T-cell (primary cell): ENCODE results near the gene LCP2. TPM values are rescaled to one million over a fixed set of nuclear protein-coding genes. Genes with fewer than 3 reads are reported as not detected.
A peak's percentile ranks its signal among the peaks of the same experiment; 100 is the strongest.

ENCODE experiments used
- ATAC-seq, 4 experiments: fragments of 200-7000 bp in 3 of 4; fragments of 150-1000 bp in 1 of 4; cut with Tn5 transposase; replicated peaks in 1 of 4; 1 replicate in 3 of 4; 2 replicates in 1 of 4; pipeline ENCODE4 v1.10.0; 2021; ENCODE audit warnings: moderate library complexity in 3 of 4, mild to moderate bottlenecking in 2 of 4, moderate number of reproducible peaks in 1 of 4
- CTCF ChIA-PET, 2 donors: fragments of 300-600 bp; sonication (Branson Sonifier 250); formaldehyde crosslinking; loops; one replicate each; lab custom pipeline; 2022; ENCODE audit warnings: antibody characterized with exemption in 2 of 2; lab: Charles Lee
- POLR2A ChIA-PET, 2 donors: fragments of 300-600 bp; sonication (Branson Sonifier 250); formaldehyde crosslinking; loops; one replicate each; lab custom pipeline; 2022; ENCODE audit warnings: antibody characterized with exemption in 2 of 2; lab: Charles Lee
- DNase-seq, 35 experiments: peaks; one replicate each; pipeline versions ENCODE4 v3.0.0 to v3.0.0-alpha.2; 2013 to 2023
- H3K27ac ChIP-seq: one replicate; pipeline ENCODE4 v1.5.1; 2013; ENCODE audit warnings: low read length
- H3K27me3 ChIP-seq, 2 experiments: replicated peaks in 1 of 2; 1 replicate in 1 of 2; 2 replicates in 1 of 2; pipeline versions ENCODE4 v1.6.1 to v1.7.0; 2013; ENCODE audit warnings: low read length in 1 of 2, mixed read lengths in 1 of 2; ENCODE audit not compliant: control insufficient read depth in 2 of 2, insufficient read depth in 2 of 2; ENCODE audit errors: extremely low read depth in 1 of 2
- H3K36me3 ChIP-seq, 2 donors: 1 replicate in 1 of 2; 2 replicates in 1 of 2; pipeline versions ENCODE4 v1.6.1 to v1.7.0; 2013; ENCODE audit warnings: low read length in 1 of 2; ENCODE audit not compliant: control insufficient read depth in 2 of 2, insufficient read depth in 1 of 2; ENCODE audit errors: extremely low read depth in 1 of 2
- H3K4me1 ChIP-seq, 2 experiments: 1 replicate in 1 of 2; 2 replicates in 1 of 2; pipeline versions ENCODE4 v1.6.1 to v1.7.0; 2013; ENCODE audit warnings: low read length in 2 of 2, mixed read lengths in 1 of 2; ENCODE audit not compliant: insufficient read depth in 2 of 2, control insufficient read depth in 1 of 2; ENCODE audit errors: extremely low read depth in 1 of 2
- H3K4me3 ChIP-seq, 2 donors: 1 replicate in 1 of 2; 2 replicates in 1 of 2; pipeline versions ENCODE4 v1.5.1 to v1.7.0; 2013; ENCODE audit warnings: mild to moderate bottlenecking in 2 of 2, low read length in 1 of 2, moderate library complexity in 1 of 2; ENCODE audit not compliant: control insufficient read depth in 1 of 2; ENCODE audit errors: extremely low read depth in 1 of 2
- H3K9me3 ChIP-seq: 2 replicates; pipeline ENCODE4 v1.7.0; 2013
- H3K27ac Mint-ChIP-seq, 2 donors: one replicate each; pipeline ENCODE4 v1.8.0; 2020 to 2021; ENCODE audit warnings: mild to moderate bottlenecking in 2 of 2, mixed read lengths in 2 of 2
- H3K27me3 Mint-ChIP-seq, 2 donors: one replicate each; pipeline ENCODE4 v1.8.0; 2021 to 2022; ENCODE audit warnings: mixed read lengths in 2 of 2
- H3K36me3 Mint-ChIP-seq: one replicate; pipeline ENCODE4 v1.8.0; 2021; ENCODE audit warnings: mixed read lengths
- H3K4me1 Mint-ChIP-seq, 3 donors: one replicate each; pipeline ENCODE4 v1.8.0; 2020 to 2022; ENCODE audit warnings: mixed read lengths in 3 of 3, mild to moderate bottlenecking in 1 of 3
- H3K4me3 Mint-ChIP-seq, 3 donors: one replicate each; pipeline ENCODE4 v1.8.0; 2020 to 2022; ENCODE audit warnings: mild to moderate bottlenecking in 3 of 3, mixed read lengths in 3 of 3, moderate library complexity in 3 of 3
- H3K9me3 Mint-ChIP-seq, 3 donors: one replicate each; pipeline ENCODE4 v1.8.0; 2020 to 2022; ENCODE audit warnings: mixed read lengths in 3 of 3
- WGBS: methylation state at CpG from one replicate; pipeline ENCODE4 v1.1.5; 2013; ENCODE audit warnings: missing lambda C conversion rate; ENCODE audit not compliant: insufficient coverage; 5-methylcytosine and 5-hydroxymethylcytosine counted together
- total RNA-seq, 35 experiments: library from RNA in 6 of 35; stranded (reverse) in 6 of 35; fragments of 120-200 nt in 1 of 35; gene quantifications; one replicate each; pipeline versions ENCODE4 v1.2.1 to v1.2.4 and lab custom pipeline; 2013 to 2026

LCP2 gene
- total RNA-seq, 5 donors from 2014 or later (not counting 1 experiment from before 2014, with no cell fraction given): 355 to 394 (median 374) TPM

GRCh38 chr5:170269579-170269978 is 28.0 kb downstream of the LCP2 start:
- ATAC-seq (peak in 1 of 4 experiments; percentile 43), DNase-seq (peak in 8 of 35 experiments; percentile 27 to 63 (median 35))
- WGBS: 8% methylated on average over 4 of the region's 7 CpGs
- no peak overlapping the region for H3K4me3 ChIP-seq
- CTCF ChIA-PET: interaction anchor here (0.8 to 5.2 kb wide), 6 partner anchors 15 to 69 kb away, joined by 3 to 60 read pairs (median 15); no protein-coding TSS in a partner anchor
- Mint-ChIP-seq H3K27me3 (no peaks in the 10 kb centered on the region), H3K9me3 (no peaks in the 10 kb centered on the region), H3K4me1 (peaks cover 86 to 96% (median 93%) of the 10 kb centered on the region in 3 donors), H3K36me3 (peaks cover 73% of the 10 kb centered on the region), H3K27ac (peak overlapping the region; percentile 89 to 91), H3K4me3 (peak overlapping the region; percentile 10 to 77 (median 48))
- H3K36me3 ChIP-seq: peaks cover 7 to 95% of the 10 kb centered on the region in 2 donors
- POLR2A ChIA-PET: interaction anchor here in 1 of 2 donors (0.6 to 1.1 kb wide), 3 partner anchors 23 to 63 kb away, joined by 3 to 5 read pairs (median 4); no protein-coding TSS in a partner anchor
- no peaks in the 10 kb centered on the region for H3K27me3 ChIP-seq
- peak overlapping the region; percentile 80 for H3K27ac ChIP-seq
- H3K4me1 ChIP-seq: peaks cover 66 to 89% of the 10 kb centered on the region in 2 experiments
- no peaks in the 10 kb centered on the region for H3K9me3 ChIP-seq

- peak overlapping the region; percentile 46 to 77 (median 62) for H3K4me3 Mint-ChIP-seq
- no peak for ATAC-seq
- Histone ChIP-seq H3K27ac (peak overlapping the region; percentile 80), H3K27me3 (no peaks in the 10 kb centered on the region), H3K4me1 (peaks cover 65 to 89% of the 10 kb centered on the region in 2 experiments), H3K36me3 (peaks cover 10 to 95% of the 10 kb centered on the region in 2 donors), H3K4me3 (no peak overlapping the region), H3K9me3 (no peaks in the 10 kb centered on the region)
- CTCF ChIA-PET: interaction anchor here (0.6 to 5.2 kb wide), 8 partner anchors 10 to 160 kb away, joined by 3 to 60 read pairs (median 4); no protein-coding TSS in a partner anchor
- H3K27me3 Mint-ChIP-seq: no peaks in the 10 kb centered on the region
- DNase-seq: no peak
- POLR2A ChIA-PET: interaction anchor here in 1 of 2 donors (0.6 to 1.1 kb wide), 4 partner anchors 23 to 1798 kb away, joined by 3 to 7 read pairs (median 4); no protein-coding TSS in a partner anchor
- no peaks in the 10 kb centered on the region for H3K9me3 Mint-ChIP-seq
- peaks cover 73% of the 10 kb centered on the region for H3K36me3 Mint-ChIP-seq
- peaks cover 86 to 96% (median 93%) of the 10 kb centered on the region in 3 donors for H3K4me1 Mint-ChIP-seq
- peak overlapping the region; percentile 89 to 91 for H3K27ac Mint-ChIP-seq
- WGBS: 0% methylated on average over 1 of the region's 3 CpGs
Measured at GRCh38 chr5:170268884-170269283, 28.7 kb downstream of the LCP2 start.

GRCh38 chr5:170268153-170268689 is 29.4 kb downstream of the LCP2 start:
- Mint-ChIP-seq H3K27ac (peak overlapping the region; percentile 91 to 95), H3K4me1 (peaks cover 86 to 96% (median 94%) of the 10 kb centered on the region in 3 donors), H3K9me3 (no peaks in the 10 kb centered on the region), H3K4me3 (peak overlapping the region; percentile 62 to 77 (median 62)), H3K27me3 (no peaks in the 10 kb centered on the region), H3K36me3 (peaks cover 75% of the 10 kb centered on the region)
- no peaks in the 10 kb centered on the region for H3K27me3 ChIP-seq
- CTCF ChIA-PET: interaction anchor here (0.6 to 5.2 kb wide), 15 partner anchors 8 to 365 kb away, joined by 3 to 60 read pairs (median 6); partner anchors contain the start of gene LCP2 (in 1 of the 2)
- POLR2A ChIA-PET: interaction anchor here in 1 of 2 donors (0.6 to 1.0 kb wide), 2 partner anchors 22 to 1799 kb away, joined by 3 to 7 read pairs; no protein-coding TSS in a partner anchor
- H3K27ac ChIP-seq: peak overlapping the region; percentile 80
- DNase-seq (no peak), ATAC-seq (no peak)
- H3K4me1 ChIP-seq: peaks cover 65 to 85% of the 10 kb centered on the region in 2 experiments
- no CpG with 5 or more reads among the region's 15 CpGs for WGBS
- H3K36me3 ChIP-seq: peaks cover 9 to 95% of the 10 kb centered on the region in 2 donors
- no peak overlapping the region for H3K4me3 ChIP-seq
- no peaks in the 10 kb centered on the region for H3K9me3 ChIP-seq

- H3K27me3 ChIP-seq: no peaks in the 10 kb centered on the region
- no peaks in the 10 kb centered on the region for H3K9me3 ChIP-seq
- H3K36me3 ChIP-seq: peaks cover 8 to 95% of the 10 kb centered on the region in 2 donors
- ATAC-seq: peak; percentile 59 to 76 (median 65)
- H3K9me3 Mint-ChIP-seq: no peaks in the 10 kb centered on the region
- peak overlapping the region; percentile 91 to 95 for H3K27ac Mint-ChIP-seq
- peak overlapping the region; percentile 80 for H3K27ac ChIP-seq
- H3K4me3 ChIP-seq: no peak overlapping the region
- H3K4me1 ChIP-seq: peaks cover 68 to 82% of the 10 kb centered on the region in 2 experiments
- peak overlapping the region; percentile 58 to 77 (median 62) for H3K4me3 Mint-ChIP-seq
- POLR2A ChIA-PET: interaction anchor here in 1 of 2 donors (0.6 to 2.1 kb wide), 2 partner anchors 67 to 1919 kb away, joined by 5 to 9 read pairs; no protein-coding TSS in a partner anchor
- peak; percentile 52 to 93 (median 78) for DNase-seq
- CTCF ChIA-PET: interaction anchor here (0.6 to 5.2 kb wide), 22 partner anchors 8 to 366 kb away, joined by 3 to 60 read pairs (median 7); partner anchors contain the start of gene LCP2 (in 2 of the 2)
- peaks cover 78% of the 10 kb centered on the region for H3K36me3 Mint-ChIP-seq
- no peaks in the 10 kb centered on the region for H3K27me3 Mint-ChIP-seq
- H3K4me1 Mint-ChIP-seq: peaks cover 88 to 96% (median 95%) of the 10 kb centered on the region in 3 donors
- 8% methylated on average over 7 of the region's 16 CpGs for WGBS
Measured at GRCh38 chr5:170267431-170268152, 30.0 kb downstream of the LCP2 start.

GRCh38 chr5:170266570-170267381 is 30.8 kb downstream of the LCP2 start:
- H3K4me1 ChIP-seq: peaks cover 73 to 85% of the 10 kb centered on the region in 2 experiments
- Mint-ChIP-seq H3K27me3 (no peaks in the 10 kb centered on the region), H3K36me3 (peaks cover 81% of the 10 kb centered on the region), H3K9me3 (no peaks in the 10 kb centered on the region), H3K4me3 (peak overlapping the region; percentile 58 to 77 (median 62)), H3K27ac (peak overlapping the region; percentile 91 to 95), H3K4me1 (peaks cover 90 to 97% (median 96%) of the 10 kb centered on the region in 3 donors)
- H3K27me3 ChIP-seq: no peaks in the 10 kb centered on the region
- ChIA-PET CTCF (interaction anchor here (0.6 to 5.2 kb wide), 30 partner anchors 8 to 1886 kb away, joined by 3 to 60 read pairs (median 6); partner anchors contain the start of gene LCP2 (in 2 of the 2)), POLR2A (interaction anchor here in 1 of 2 donors (0.6 to 2.1 kb wide), 6 partner anchors 15 to 1919 kb away, joined by 3 to 9 read pairs (median 5); no protein-coding TSS in a partner anchor)
- H3K4me3 ChIP-seq: no peak overlapping the region
- DNase-seq (peak in 26 of 35 experiments; percentile 22 to 69 (median 48)), ATAC-seq (peak; percentile 21 to 46 (median 32))
- H3K9me3 ChIP-seq: no peaks in the 10 kb centered on the region
- WGBS: 15% methylated on average over 9 of the region's 17 CpGs
- H3K27ac ChIP-seq: peak overlapping the region; percentile 80
- H3K36me3 ChIP-seq: peaks cover 8 to 96% of the 10 kb centered on the region in 2 donors
